ENCODE results near the gene JPT1. TPM values are rescaled to one million over a fixed set of nuclear protein-coding genes. Genes with fewer than 3 reads are reported as not detected.
A peak's percentile ranks its signal among the peaks of the same experiment; 100 is the strongest.
"Not testable (repeated sequence)": the region's sequence is repeated elsewhere in the genome, so short reads cannot be mapped to it uniquely, and the experiment has no call there.

The JPT1 gene
- total and polyA plus RNA-seq, 10 donors, result 47.1 to 192 (median 99.5) TPM

GRCh38 chr17:75173526-75173925, 19.2 kb upstream of the JPT1 start:
- no peaks in the 10 kb centered on the region for H3K27me3 ChIP-seq (replicated peaks in 1 of 7)
- no peak overlapping the region for H3K27ac ChIP-seq
- WGBS, 5 donors, result 89 to 94% (median 91%) methylated on average over 4 of the region's 4 CpGs
- no peak for TF ChIP-seq POLR2A (IDR thresholded peaks at IDR 0.05)
- TF ChIP-seq CTCF (IDR thresholded peaks at IDR 0.05 in 8 of 11, conservative IDR thresholded peaks at IDR 0.05 in 3 of 11), result no peak
- no peak for TF ChIP-seq POLR2AphosphoS5 (IDR thresholded peaks at IDR 0.05)
- DNase-seq, result peak; percentile 14
- no peaks in the 10 kb centered on the region for H3K9me3 ChIP-seq
- no peak overlapping the region for H3K4me3 ChIP-seq
- intact Hi-C loops (cut with DNase I; ENCODE audit: low total_unique reads), result loop anchor here (10.0 kb wide), 1 partner anchor 59 kb away; no protein-coding TSS in a partner anchor
- peaks cover 3 to 98% (median 64%) of the 10 kb centered on the region in 6 donors for H3K36me3 ChIP-seq
- H3K4me1 ChIP-seq, result peaks cover 9 to 90% (median 36%) of the 10 kb centered on the region in 6 donors

- H3K36me3 ChIP-seq, result peaks cover 2 to 97% (median 63%) of the 10 kb centered on the region in 6 donors
- no peaks in the 10 kb centered on the region for H3K9me3 ChIP-seq
- no peaks in the 10 kb centered on the region for H3K27me3 ChIP-seq (replicated peaks in 1 of 7)
- peak; percentile 15 for DNase-seq
- H3K27ac ChIP-seq, result no peak overlapping the region
- intact Hi-C loops (cut with DNase I; ENCODE audit: low total_unique reads), result no loop called here
- H3K4me1 ChIP-seq, result peaks cover 9 to 50% (median 18%) of the 10 kb centered on the region in 6 donors
- WGBS, 5 donors, result 79 to 86% (median 82%) methylated on average over 4 of the region's 4 CpGs
- H3K4me3 ChIP-seq, result no peak overlapping the region
- TF ChIP-seq POLR2AphosphoS5 (IDR thresholded peaks at IDR 0.05), result no peak
- TF ChIP-seq POLR2A (IDR thresholded peaks at IDR 0.05), result no peak
- TF ChIP-seq CTCF (IDR thresholded peaks at IDR 0.05 in 8 of 11, conservative IDR thresholded peaks at IDR 0.05 in 3 of 11), result no peak
Observed at GRCh38 chr17:75168998-75169397, 14.7 kb upstream of the JPT1 start.

GRCh38 chr17:75164606-75165005, 10.3 kb upstream of the JPT1 start:
- intact Hi-C loops (cut with DNase I; ENCODE audit: low total_unique reads); H3K27me3 ChIP-seq (replicated peaks in 1 of 7); H3K9me3 ChIP-seq; H3K4me3 ChIP-seq; H3K27ac ChIP-seq: not testable (repeated sequence)
- peak; percentile 8 for DNase-seq
- Histone ChIP-seq H3K4me1 (peaks cover 0 to 12% (median 0%) of the 10 kb centered on the region in 6 donors), H3K36me3 (peaks cover 0 to 69% (median 41%) of the 10 kb centered on the region in 6 donors)
- WGBS, 5 donors, result 95 to 98% (median 97%) methylated on average over 15 of the region's 15 CpGs

GRCh38 chr17:75163074-75163473, 8.8 kb upstream of the JPT1 start:
- H3K27me3 ChIP-seq (replicated peaks in 1 of 7), result no peaks in the 10 kb centered on the region
- H3K36me3 ChIP-seq, result peaks cover 0 to 55% (median 33%) of the 10 kb centered on the region in 6 donors
- H3K9me3 ChIP-seq, result no peaks in the 10 kb centered on the region
- no peaks in the 10 kb centered on the region for H3K4me1 ChIP-seq
- H3K27ac ChIP-seq, result no peak overlapping the region
- no peak overlapping the region for H3K4me3 ChIP-seq
- intact Hi-C loops (cut with DNase I; ENCODE audit: low total_unique reads), result no loop called here
- WGBS, 5 donors, result 92 to 97% (median 94%) methylated on average over 5 of the region's 5 CpGs
- DNase-seq, result no peak
- no peak for TF ChIP-seq POLR2AphosphoS5 (IDR thresholded peaks at IDR 0.05)
- no peak for TF ChIP-seq POLR2A (IDR thresholded peaks at IDR 0.05)
- TF ChIP-seq CTCF (IDR thresholded peaks at IDR 0.05 in 8 of 11, conservative IDR thresholded peaks at IDR 0.05 in 3 of 11), result no peak

GRCh38 chr17:75160211-75160610, 5.9 kb upstream of the JPT1 start:
- Histone ChIP-seq H3K36me3 (peaks cover 0 to 26% (median 6%) of the 10 kb centered on the region in 6 donors), H3K4me1 (peaks cover 0 to 5% (median under 1%) of the 10 kb centered on the region in 6 donors), H3K27ac (no peak overlapping the region), H3K27me3 (replicated peaks in 1 of 7) (no peaks in the 10 kb centered on the region), H3K4me3 (no peak overlapping the region), H3K9me3 (no peaks in the 10 kb centered on the region)
- 89 to 97% (median 94%) methylated on average over 5 of the region's 5 CpGs for WGBS, 5 donors
- no peak for DNase-seq
- no peak for TF ChIP-seq POLR2AphosphoS5 (IDR thresholded peaks at IDR 0.05)
- no peak for TF ChIP-seq CTCF (IDR thresholded peaks at IDR 0.05 in 8 of 11, conservative IDR thresholded peaks at IDR 0.05 in 3 of 11)
- no peak for TF ChIP-seq POLR2A (IDR thresholded peaks at IDR 0.05)
- intact Hi-C loops (cut with DNase I; ENCODE audit: low total_unique reads), result no loop called here

Measured in spleen (tissue), 11 donors.